Stimulated activated CD4-positive, alpha-beta T cell treated with anti-CD3 and anti-CD28 coated beads, Interleukin-2, amount 100 ng/mL, for 4 hours (primary cell): ENCODE measurements around the gene SNX19.
"Not testable (repeated sequence)": the region's sequence is repeated elsewhere in the genome, so short reads cannot be mapped to it uniquely, and the experiment has no call there.

Experiments
- DNase-seq: peaks from one replicate; pipeline ENCODE4 v3.0.0-alpha.2; 2020; ENCODE audit warnings: low read depth

The SNX19 gene

DNA sequence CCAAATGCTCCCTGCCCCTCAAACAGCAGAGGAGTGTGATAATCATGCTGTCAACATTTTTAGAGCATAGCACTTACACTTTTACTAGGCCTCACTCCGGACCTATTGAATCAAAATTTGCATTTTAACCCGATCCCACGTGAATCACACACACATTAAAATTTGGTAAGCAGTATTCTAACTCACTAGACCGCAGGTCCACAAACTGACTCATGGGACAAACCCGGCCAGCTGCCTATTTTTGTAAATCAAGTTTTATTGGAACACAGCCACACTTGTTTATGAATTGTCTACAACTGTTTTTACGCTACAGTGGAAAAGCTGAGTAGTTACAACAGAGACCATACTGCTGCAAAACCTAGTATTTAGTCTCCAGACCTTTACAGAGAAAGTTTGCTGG lies 43.3 kb downstream of the SNX19 start:
- no peak for DNase-seq

DNA sequence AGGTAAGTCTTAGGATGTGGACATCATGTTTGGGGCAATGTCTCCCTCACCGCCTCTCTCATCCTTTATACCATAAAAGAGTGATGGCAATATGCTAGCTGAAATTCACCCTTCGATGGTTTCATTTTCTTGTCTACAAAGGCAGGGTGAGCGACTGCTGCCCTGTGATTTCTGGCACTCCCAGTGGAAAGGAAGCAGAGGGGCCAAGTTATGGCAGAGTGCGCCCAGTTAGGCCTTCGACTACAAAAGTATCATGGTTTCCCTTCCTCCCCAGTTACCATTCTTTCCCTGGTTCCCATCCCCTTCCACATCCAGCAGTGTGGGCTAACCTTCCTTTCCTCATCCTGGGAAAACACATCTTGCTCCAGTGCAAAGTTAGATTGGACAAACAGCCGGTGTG lies 43.8 kb downstream of the SNX19 start:
- DNase-seq: no peak

DNA sequence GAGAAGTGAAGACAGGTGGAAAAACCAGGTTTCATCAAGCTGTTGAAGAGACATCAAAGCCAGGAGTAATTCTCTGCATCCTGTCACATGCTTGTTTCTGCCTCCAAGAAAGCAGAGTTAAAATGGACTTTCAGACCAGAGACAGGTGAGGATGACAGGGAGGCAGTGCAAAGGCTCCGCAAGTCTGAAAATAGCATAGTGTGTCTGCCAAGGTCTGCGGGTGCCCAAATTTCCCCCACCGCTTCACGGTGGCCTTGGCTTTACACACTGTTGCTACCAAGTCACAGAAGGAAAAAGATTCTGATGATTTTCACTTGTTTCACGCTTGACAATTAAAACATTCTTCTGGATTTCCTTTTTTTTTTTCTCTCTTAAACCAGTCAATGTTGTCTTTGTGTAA lies 44.2 kb downstream of the SNX19 start:
- DNase-seq: no peak

DNA sequence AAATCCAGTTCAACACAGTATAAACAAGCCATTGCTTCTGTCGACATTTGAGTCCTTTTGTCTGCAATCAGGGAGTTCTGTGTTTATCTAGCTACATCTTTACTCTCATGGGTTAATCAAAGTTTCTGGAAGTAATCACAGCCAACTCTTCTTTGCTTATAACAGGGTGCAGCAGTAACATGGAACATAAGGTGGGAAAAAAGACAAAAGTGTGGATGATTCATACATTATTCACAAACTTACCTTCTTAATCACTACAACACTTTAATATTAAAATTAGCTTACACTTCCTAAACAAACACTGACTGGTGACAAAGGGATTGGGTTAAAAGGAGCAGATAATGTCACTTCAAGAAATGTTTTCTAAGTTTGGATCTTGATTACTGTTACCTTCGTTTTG lies 44.7 kb downstream of the SNX19 start:
- no peak for DNase-seq

DNA sequence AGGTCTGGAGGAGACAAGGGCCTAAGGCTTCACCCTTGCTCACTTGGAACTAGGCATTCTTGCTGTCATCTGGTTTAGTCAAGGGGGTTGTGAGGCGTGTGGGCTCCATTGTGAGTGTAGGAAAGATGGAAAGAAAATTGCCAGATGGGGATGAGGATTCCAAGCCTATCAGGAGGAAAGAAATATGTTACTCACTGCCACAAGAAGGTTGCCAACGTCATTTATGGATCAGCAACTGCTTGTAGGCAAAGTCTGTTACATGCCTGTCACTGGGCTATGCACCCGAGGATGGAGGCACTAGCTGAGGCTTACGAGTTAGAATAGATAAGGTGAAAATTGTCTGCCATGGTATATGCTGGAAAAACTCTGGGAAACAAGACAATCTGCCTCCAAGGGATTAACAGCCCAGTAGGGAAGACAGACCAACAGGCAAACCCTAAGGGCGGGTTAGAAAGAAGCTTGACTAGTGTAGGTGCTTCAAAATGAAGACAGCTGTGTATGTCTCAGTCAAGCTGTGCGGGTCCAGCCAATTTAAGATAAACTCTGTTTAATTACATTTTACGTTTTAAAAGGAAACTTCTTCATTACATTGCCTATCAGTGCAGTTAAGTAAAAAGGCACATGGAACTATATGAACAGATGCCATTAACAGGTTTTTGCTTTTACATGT lies 47.4 kb downstream of the SNX19 start:
- DNase-seq: no peak

DNA sequence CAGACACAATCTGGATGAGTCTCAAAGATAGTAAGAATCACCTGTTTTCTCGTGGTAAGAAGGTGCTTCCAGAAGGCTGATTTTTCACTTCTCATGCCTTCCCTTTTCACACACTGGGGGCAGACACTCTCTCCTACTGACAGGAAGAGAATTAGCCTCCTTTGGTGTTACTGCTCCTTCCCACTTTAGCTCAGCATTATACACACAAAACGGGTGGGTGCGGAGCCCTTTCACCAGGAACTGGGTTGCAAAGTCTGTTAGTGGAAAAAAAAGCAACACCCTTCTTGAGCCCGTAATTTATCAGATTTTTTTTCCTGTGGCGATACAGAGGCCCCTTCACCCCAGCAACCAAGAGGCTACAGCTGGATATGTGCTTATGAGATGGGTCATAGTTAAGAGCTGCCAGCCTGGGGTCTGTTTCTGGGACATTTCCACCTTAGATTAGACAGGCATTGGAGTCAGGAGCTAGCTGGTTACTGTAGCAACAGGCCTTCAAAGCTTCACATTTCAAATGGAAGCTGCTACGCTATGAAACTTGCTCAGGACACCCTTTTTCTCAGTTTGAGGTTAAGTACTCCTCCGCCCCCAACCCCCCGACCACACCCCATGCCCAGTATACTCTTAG lies 48.1 kb downstream of the SNX19 start:
- DNase-seq: no peak

DNA sequence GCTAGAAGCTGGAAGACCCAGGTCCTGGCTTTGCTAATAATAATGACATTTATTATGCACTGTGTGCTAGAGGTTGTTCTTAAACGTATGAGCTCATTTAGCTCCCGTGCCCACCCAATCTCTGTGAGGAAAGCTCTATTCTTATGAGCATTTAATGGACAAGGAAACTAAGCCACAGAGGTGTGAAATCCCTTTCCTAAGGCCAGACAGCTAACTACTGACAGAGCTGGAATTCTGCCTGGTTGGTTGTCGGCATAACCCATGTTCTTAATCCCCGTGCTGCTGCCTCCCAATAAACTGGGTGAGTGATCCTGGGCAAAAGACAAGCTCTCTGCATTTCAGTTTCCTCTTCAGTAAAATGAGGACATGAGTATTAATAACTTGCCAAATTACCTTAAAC lies 49.4 kb downstream of the SNX19 start:
- DNase-seq: no peak

DNA sequence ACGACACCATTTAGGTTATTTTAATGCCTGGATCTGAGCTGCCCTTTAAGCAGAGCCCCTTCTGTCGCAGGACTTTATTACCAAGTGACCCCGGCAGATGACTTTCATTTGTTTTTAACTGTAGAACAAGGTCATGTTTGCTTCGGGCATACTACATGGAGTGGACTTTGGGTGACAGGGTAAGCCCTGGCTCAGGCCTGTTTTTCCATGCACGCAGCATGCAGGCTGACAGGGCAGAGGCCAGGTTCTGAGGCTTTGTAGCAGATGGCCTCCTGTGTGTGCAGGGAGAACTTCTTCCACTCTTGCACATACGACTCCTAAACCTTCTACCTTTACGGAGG lies 50.5 kb downstream of the SNX19 start:
- DNase-seq: no peak

DNA sequence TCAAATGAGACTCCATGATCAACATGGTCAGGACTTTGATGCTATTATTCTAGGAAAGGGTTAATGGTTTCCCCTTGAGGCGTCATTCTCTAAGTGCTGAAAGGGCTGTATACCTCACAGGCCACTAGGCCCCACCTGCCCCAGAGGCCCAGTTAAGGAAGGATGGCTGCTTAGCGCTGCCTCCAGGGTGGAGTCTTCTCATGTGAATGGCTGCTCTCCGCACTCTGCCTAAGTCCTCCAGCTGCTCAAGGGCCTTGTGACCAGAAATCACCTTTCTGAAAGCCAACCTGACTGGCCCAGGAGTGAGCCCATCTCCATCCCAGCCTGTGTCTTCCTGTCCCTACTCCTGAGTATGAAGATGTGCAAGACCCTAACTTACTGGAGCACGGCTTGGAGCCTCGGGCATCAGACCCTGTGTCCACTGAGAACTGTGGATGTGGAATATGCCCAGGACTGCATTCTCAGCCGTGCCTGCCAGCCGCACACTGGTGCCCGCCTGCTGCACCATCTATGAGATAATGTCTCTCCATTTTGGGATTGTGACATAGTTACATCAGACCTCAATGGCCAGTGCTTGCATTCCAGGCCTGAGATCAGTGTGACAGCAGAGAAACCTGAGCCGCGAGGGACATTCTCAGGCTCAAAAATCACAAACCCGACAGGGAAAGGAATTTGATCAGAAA lies 51.0 kb downstream of the SNX19 start:
- no peak for DNase-seq

DNA sequence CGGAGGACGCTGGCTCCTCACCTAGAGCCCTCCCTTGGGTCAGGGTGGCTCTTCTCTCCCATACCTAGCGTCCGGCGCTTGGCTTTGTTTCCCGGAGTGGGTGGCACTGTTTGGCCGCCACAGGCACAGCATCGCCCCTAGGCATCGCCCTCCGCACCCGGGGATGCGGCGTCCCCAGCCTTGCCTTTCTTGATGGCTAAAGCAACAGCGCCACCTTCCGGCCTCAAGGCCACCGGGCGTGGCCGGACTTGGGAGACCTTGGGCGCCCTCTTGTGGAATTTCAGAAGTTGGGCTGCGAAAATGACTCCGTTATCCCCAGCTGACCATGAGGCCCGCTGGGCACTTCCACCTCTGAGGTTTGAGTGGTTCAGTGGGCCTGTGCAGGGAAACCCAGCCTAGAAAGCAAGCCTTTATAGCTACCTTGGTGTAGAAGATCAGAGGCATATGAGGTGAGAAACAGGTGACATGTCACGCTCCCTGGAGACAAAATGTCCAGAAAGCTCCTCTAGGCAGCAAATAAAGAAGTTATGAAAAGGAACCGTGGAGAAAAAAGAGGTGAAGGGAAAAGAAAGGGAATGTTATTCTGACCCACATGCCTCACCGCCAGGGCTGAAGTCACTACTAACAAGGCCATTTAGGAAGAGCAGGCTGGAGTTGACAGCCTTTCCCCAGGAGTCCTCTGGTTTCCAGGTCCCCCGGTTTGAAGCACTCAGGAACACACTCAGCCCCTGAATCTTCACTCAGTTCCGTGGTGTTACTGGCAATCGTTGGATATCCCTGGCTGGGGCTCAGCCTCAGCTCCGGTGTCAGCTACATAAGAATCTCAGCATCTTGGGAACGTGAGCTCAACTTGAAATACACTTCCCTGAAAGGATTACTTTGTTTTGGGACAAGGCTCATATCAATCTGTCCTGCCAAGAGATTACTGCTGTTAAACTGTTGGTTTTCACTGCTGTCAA lies 54.1 kb downstream of the SNX19 start:
- DNase-seq: peak; percentile 74

DNA sequence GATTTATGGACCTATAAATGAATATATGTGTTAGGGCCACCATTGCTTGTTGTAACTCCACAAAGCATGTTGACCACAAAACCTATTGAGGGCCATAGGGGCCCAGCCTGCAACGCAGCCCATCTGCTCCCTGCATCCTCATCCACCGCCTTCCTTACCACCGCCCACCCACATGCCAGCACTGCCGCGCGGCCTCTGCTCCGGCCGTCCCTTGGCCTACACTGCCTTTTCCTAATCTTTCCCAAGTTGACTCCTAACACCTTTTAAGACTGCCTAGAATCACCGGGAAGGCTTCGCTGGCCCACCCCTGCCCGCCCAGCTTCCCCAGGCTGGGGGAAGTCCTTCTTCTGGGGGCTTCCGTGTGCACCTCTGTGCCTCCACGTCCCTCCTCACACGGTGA lies 55.0 kb downstream of the SNX19 start:
- no peak for DNase-seq

DNA sequence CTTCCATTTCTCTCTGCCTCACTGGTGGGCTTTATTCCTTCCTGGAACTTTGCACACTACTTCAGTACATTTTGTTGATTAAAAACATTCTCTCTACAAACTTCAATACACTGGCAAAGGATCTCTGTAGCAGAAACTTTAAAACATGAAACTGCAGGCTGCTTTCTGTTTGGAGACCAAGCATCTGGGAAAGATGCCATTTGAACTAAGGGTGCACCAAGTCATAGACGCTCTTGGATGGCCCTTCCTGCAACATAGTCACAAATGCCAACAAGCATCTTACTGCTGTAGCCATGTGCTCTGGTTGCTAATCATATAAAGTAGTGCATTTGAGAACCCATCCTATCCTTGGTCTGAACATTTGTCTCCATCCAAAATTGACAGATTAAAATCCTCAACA lies 56.4 kb downstream of the SNX19 start:
- no peak for DNase-seq

DNA sequence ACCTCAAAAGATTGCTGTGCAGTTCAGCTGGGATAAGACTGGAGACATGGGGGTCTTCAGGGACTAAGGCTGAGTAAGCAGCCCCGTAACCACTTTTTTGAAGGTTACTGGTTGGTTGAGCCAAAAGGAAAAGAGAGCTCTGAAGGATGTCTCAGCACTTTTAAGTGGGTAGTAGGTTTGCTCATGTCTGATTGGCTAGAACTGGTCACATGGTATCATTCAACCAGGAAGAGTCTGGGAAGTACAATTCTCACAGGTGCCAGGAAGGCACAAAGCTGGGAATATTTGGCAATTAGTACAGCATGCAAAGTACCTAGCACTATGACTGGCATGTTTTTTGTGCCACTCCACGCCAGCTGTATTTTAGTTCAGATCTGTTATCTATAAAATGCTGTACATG lies 58.1 kb downstream of the SNX19 start:
- DNase-seq: no peak

DNA sequence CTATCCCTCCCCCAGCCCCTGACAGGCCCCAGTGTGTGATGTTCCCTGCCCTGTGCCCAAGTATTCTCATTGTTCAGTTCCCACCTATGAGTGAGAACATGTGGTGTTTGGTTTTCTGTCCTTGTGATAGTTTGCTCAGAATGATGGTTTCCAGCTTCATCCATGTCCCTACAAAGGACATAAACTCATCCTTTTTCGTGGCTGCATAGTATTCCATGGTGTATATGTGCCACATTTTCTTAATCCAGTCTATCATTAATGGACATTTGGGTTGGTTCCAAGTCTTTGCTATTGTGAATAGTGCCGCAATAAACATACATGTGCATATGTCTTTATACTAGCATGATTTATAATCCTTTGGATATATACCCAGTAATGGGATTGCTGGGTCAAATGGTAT lies 60.6 kb downstream of the SNX19 start:
- DNase-seq: not testable (repeated sequence)

DNA sequence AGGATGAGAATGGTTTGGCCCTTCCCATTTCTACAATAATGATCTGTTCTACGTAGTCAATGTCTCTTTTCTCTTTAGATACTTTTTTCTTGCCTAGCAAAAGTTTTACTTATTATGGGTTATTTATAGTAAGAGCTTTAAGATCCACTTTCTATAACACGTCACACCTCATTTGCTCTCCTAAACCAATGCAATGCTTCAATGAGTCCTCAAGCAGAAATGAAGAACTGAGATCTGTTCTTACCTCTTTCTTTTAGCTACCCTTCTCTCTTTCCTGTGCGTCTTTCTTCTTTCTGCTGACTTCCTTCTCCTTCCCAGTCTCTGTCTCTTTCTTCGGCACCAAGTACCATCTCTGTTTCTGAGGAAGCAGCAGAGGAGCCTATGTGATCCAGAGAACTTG lies 61.8 kb downstream of the SNX19 start:
- no peak for DNase-seq

DNA sequence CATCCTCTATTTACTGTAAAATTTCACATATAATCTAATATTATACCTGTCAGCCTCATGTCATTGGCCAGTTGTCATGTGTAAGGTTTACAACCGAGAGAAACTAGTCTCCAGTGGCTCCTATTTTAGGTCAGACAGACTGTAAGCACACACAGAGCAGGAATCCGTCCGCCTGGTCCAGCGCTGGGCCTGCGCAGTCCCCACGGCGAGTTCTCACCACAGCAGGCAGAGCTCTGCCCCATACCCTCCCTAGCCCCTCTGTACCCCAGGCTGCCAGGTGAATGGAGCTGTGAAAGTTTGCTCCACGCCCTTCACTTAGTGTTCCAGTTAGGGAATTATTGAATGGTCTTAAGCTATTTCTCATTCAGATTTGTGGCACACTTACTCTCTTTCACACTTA lies 63.7 kb downstream of the SNX19 start:
- DNase-seq: no peak

DNA sequence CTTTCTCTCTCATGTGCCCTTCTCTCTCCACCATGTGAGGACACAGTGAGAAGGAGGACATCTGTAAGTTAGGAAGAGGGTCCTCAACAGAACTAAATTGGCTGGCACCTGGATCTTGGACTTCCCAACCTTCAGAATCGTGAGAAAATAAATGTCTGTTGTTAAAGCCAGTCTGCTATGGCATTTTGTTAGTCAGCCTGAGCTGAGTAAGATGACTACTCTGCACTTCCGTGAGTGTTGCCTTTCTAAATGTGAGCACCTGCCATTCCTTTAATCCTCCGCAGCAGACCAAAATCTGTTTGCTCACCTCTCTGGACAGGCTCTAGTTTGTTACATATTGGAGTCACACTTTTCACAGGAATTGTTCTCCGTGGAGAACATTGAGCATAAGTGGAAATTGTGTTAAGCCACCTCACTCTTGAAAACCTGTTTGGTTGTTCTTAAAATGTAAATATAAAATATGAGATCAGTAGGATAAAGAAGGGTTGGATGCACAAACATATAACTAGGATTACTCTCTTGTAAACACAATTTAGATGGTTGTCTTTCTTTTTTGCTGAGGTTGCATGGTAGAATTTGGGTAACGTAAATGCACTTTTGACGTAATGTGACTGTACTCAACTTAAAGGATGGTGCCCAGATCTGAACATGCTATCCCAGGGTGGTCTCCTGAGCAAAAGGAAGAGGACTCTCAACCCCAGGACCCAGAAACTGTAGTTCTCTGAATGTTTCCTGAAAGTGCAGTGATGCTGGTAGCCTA lies 65.9 kb downstream of the SNX19 start:
- no peak for DNase-seq

DNA sequence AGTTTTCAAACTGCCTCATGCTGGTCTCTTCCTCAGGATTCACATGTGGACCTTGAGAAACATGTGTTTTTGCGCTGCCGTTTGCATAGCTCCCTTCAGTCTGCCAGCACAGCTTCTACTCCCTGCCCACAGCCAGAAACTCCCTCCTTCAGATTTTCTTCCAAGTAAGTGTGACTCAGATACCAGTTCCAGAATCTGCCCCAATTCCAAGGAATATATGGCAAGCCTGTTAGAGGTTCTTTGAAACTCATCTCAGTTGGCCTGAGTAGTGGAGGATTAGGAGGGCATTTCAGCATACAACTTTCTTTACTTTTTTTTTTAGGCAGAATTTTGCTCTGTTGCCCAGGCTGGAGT lies 67.1 kb downstream of the SNX19 start:
- DNase-seq: no peak

DNA sequence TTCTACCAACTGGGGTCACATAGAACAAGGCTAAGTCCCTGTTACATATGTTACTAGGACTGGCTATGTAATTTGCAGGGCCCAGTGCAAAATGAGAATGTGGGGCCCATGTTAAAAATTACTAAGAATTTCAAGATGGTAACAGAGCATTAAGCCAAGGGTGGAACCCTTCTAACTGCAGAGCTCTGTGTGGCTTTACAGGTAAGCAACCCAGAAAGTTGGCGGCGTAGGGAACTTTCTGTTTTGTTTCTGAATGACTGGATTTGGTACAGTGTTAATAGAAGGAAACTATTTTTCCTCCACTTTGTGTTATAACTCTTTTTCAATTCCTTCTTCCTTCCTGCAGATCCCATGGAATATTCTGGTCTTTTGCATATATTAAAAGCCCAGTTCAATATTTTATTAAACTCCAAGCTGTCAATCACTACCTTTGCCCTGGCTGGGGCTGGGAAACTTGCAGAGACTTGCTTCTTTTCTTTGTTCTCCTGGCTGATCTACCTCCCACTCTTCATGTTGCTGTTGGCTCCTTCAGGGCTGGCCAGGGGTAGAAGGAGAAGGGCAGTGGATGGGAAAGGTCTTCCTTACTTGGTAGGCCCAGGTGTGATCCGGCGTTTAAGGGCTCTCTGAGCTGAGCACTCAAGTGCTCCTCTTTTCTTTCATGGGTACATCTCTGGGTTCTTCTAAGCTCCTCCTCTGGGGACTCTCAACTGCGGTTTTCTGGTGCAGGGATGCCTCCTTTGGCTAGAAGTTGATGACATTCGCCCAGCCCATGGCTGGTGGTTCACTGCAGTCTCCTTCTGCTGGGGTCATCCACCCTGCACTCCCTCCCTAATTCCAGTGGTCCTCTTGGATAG lies 67.7 kb downstream of the SNX19 start:
- DNase-seq: no peak

DNA sequence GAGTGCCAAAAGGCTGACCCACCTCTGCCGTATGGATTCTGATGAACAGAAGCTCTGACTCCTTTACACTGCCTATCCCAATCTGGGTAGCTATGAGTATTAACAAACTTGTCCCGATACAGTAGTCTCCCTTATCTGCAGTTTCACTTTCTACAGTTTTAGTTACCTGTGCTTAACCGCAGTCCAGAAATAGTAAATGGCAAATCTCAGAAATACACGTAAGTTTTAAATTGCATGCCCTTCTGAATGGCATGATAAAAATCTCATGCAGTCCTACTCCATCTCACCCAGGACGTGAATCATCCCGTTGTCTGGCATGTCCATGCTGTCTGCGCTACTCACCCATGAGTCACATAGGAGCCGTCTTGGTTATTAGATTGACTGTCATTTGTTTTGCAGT lies 68.8 kb downstream of the SNX19 start:
- DNase-seq: no peak

DNA sequence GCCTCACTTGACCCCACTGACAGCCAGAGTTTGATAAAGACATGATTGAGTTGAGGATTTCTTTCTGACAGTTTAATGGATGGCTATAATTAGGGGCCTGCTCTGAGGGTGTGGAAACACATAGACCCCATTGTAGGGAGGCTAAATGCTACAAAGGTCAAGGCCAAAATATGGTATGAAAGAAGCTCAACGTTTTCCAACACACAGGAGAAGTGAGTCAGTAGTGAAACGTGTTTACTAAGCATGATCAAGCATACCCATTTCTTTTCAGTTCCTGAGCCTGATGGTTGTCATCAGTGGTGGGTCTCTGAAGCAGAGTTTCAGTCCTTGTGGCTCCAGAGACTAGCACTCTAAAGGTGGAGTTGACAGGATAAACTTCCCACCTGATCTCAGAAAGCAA lies 69.7 kb downstream of the SNX19 start:
- no peak for DNase-seq
